Amniotic stem cell (primary cell): ENCODE measurements around the gene XAGE2.
A peak's percentile ranks its signal among the peaks of the same experiment; 100 is the strongest.
"Not testable (repeated sequence)": the region's sequence is repeated elsewhere in the genome, so short reads cannot be mapped to it uniquely, and the experiment has no call there.

Source experiments
- DNase-seq: peaks from one replicate; lab custom pipeline; 2025; lab: John Stamatoyannopoulos, UW

Gene XAGE2, protein sequence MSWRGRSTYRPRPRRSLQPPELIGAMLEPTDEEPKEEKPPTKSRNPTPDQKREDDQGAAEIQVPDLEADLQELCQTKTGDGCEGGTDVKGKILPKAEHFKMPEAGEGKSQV

DNA sequence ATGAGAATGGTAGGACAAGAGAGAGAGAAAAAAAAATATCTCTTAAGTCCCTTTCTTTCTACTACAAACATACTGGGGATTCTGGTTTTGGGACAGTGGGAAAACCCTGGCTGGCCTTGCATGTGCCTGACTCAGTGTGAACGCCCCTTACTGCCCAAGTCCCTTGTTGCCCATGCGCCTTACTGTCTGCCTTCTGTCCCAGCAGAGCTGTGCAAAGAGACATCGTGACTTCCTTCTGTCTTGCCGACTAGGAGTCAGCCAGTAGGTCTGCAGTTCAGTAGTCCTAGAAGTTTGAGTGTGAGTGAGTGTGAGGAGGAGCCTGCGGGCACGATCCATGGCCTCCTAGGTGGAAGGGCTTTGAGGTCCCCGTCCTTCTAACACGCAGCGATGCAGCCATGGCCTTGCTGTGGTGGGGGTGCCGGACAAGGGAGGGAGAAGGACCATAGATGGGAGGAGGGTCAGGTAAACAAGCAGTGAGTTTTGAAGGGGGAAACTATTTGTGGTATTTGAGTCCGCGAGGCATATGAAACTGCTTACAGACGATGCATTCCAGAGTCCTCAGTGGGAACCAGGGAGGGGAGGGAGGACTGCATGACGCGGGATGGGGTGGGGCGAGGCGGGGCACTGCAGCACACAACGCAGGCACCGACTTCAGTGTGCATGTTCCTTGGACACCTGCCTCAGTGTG, at the start of gene XAGE2:
XAGE2 (plus strand) TSS at position 654 of the 688 bp plus-strand sequence. CDS start 994 bp downstream, outside the sequence.
- DNase-seq = no peak

DNA sequence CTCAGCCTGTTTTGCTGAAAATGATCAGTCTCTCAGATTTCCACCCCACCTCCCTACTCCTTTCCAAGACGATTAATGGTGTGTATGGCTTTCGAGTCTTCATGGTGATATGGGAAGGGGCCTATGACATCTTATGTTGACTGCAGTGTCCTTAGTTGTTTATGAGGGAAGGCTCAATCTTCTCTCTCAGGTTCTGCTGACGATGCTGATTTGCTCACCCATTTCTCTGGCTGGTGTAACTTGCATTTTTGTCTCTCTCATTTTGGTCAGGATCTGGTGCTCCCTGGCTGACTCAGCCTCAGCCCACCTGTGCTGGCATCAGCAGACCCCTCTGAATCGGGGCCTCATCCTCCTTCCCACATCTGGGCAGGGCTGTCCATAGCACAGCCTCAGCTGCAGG, 31.4 kb upstream of the XAGE2 start:
- DNase-seq = no peak

DNA sequence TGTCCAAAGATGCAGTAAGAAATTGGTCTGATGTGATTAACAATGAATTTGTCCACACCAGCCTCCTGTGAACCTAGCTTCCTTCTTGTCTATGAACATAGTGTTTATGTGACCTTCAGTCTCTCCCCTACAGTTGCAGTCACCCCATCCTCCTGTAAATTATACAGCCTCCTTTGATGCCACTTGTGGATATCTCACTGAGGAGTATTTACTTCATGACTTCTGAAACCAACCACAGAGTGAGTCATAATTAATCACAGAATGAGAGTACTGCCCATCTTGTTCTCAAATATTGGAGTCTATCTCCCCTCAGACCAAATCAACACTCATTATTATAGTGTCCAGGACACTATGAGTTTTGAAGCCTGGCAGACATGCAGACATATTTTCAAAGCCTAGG, 27.3 kb upstream of the XAGE2 start:
- DNase-seq = no peak

DNA sequence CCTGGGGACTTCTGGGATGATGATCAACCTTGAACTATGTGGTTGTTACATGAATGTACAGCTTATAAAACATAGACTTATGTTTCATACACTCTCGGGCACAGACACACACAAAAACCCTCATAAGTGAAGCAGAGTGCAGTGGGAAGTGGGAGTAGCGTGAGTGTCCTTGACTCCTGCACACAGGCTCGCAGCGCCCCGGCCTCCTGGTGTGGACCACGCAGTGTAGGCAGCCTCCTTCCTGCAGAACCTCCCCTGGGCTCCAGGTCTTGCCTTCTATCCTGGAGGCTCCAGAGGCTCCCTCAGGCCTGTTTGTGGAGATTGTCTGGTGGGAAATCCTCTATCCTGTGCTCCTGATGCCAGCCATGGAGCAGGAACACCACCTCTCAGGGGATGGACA, 25.7 kb upstream of the XAGE2 start:
- DNase-seq = not testable (repeated sequence)

DNA sequence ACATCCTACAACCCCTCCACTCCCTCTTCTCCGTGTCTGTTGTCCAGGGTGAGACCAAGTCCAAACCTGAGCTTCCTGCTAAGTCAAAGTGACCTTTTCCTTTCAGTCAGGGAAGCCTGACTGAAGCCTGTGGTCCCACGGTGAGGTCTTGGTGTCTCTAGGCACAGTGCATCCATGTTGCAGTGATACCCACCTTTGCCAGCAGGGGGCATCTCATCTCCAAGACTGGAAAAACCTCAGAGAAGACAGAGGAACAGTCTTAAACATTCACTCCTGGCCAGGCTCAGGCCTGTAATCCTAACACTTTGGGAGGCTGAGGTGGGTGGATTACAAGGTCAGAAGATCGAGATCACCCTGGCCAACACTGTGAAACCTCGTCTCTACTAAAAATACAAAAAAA, 23.4 kb upstream of the XAGE2 start:
- DNase-seq = not testable (repeated sequence)

DNA sequence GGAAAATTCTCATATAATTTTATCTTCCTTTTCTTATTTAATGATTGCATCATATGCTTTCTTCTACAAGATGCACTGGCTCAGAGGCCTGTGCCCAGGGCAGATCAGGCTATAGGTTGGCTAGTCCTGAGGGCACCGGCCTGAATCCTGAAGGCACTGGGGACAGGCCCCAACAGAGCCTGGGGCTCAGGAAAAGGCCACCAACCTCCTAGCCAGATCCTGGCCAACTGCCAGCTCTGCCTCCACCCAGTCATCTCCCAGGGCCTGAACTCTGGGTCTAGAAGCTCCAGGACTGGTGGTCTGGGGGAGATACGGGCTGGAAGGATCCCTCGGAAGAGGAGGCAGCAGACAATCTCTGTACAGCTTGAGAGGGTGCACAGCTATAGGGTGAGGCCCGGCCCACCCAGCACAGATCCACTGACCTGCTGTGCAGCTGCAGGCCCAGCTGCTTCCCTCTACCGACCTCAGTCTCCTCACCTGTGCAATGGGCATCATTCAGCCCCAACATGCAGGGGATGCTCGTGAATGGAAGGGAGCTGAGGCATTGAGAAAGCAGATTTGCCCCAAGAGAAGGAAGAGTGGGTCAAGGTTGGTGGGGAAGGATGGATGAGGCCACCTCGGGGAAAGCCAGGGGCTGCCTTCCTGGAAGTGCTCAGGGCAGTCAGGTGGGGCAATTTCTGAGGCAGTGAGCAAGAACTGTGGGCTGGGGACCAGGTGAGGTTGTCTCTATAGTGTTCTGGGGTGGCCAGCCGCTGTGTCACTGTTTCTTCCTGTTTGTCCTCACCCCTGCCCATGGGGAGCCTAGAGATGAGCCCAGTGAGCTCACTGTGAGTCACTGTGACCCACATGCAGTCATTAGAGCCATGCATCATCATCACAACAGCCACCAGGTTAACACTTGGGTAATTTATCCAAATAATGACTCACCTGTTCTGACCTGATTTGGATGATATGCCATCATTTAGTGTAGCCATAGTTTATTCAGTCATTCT, 22.4 kb upstream of the XAGE2 start:
- DNase-seq = no peak

DNA sequence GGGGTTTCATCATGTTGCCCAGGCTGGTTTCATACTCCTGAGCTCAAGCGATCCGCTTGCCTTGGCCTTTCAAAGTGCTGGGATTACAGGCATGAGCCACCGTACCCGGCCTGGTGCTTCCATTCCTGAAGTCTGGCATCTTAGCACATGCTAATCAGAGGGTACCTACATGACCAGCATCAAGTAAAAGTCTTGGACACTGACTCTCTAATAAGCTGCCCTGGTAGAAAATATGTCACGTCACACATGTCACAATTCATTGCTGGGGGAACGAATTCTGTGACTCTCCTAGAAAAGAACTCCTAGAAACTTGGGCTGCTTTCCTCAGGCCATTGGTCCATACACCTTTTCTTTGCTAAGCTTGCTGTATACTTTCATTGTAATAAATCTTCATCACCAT, 19.1 kb upstream of the XAGE2 start:
- DNase-seq = no peak

DNA sequence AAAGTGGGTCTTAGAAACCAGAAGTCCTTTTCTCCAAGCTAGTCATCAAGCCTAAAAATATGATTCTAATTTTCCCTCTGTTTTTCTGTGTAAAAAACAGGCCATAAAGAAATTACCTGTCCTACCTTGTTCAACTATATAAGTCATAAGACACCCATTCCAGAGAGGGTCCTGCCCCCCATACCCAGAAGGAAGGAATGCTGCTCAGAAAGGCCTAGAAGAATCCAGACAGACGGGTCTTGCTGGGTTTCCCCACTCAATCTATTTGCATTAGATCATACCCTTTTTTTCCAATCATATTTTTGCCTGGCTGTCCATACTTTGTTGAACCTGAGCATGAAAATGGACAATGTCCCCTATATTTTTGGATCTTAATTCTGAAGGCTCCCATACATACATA, 16.3 kb upstream of the XAGE2 start:
- DNase-seq = no peak

DNA sequence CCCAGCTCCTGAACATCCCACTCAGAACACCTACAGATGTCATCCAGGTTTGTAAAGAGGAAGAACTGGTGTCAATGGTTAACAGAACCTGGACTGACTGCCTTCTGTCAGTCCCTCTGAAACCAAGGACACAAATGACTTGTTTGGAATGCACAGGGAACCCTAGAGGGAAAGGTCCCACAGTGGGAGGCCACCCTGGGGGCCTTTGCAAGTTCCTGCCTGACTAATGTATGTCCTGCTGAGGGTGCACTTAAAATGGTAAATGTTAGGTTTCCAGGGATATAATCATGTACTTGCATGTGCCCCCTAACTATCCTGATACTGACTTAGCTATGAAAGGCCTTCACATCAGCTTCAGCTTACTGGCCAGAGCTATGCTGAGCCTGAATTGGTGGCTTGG, 15.0 kb upstream of the XAGE2 start:
- no peak for DNase-seq

DNA sequence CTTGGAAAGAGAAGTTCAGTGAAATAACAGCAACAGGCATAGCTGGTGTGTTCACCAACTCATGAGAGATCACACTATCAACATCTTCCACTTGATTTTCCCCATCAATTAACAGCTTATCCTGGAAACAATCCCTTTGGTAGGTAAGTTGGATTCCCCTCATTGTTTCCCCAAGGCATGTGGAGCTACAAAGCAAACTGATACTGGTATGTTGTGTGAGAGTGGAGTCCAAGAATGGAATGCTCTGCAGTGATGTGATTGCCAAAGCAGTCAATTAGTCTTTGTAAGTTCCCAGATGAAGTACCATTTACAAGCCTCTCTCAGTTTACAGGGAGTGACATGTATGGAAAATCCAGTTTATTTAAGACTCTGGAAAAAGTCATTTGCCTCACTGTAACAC, 13.7 kb upstream of the XAGE2 start:
- no peak for DNase-seq

DNA sequence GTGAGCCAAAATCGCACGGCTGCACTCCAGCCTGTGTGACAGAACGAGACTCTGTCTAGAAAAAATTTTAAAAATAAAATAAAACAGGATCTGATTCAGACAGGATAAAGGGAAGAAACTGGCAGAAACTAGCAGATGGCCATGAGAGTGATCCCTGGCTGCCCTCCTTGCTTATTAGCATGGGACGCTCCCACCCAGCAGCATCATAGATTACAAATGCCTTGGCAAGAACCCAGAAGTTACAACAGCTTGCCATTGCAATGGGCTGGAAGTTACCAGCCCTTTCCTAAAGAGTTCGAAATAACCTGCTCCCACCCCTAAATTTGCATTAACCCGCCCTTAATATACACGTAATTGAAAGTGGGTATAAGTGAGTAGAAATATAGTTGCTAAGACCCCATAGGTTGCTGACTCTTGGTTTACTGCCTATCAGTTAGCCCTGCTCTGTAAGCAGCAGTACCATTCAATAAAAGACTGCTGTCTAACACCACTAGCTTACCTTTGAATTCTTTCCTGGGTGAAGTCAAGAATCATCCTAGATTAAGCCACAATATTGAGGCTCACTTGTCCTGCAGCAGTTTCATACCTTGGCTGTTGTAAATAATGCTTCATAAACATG, 9.1 kb upstream of the XAGE2 start:
- no peak for DNase-seq

DNA sequence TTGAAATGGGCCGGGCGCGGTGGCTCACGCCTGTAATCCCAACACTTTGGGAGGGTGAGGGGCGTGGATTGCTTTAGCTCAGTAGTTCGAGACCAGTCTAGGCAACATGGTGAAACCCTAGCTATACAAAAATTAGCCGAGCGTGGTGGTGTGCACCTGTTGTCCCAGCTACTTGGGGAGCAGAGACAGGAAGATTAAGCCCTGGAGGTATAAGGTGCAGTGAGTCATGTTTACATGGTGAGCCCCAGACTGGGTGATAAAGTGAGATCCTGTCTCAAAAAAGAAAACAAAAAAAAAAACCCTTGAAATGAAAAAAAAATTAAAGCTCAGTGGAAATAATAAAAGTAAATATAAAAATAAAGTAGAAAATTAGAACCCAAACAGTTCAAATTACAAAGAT, 6.9 kb upstream of the XAGE2 start:
- no peak for DNase-seq

DNA sequence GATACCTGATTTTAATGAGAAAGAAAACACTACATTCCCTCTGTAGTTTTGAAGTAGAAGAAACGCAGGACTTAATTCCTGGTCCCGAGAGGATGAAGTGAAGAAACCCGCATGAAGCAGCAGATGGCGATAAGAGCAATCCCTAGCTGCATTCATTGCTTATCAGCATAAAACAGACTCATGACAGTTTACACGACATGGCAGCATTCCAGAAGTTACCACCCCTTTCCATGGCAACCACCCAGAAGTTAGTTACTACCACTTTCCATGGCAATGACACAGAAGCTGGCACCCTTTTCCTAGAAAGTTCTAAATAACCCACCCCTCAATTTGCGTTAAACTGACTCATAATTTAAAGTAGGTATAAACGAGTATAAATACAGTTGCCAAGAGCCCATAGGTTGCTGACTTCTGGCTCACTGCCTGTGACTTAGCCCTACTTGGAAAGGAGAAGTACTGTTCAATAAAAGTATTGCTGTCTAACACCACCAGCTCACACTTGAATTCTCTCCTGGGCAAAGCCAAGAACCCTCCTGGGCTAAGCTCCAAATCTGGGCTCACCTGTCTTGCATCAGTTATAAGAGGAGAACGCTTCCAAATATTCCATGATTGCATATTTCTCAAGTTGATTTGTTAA, 5.5 kb upstream of the XAGE2 start:
- no peak for DNase-seq

DNA sequence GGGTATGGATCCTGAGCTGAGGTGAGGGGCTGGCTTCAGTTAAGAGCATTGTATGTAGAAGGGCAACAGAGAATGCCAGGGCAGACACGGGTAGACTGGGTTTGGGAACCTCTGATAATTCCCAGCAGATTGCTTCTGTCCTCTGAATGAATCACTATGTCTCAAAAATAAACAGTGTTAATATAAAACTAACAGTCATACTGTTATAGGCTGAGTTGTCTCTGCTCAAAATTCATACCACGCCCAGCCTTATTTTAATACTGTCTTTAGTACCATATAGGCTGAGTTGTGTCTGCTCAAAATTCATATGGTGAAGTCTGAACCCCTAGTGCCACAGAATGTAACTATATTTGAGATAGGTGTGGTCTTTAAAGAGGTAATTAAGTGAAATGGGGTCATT, 10.0 kb downstream of the XAGE2 start:
- DNase-seq = no peak

DNA sequence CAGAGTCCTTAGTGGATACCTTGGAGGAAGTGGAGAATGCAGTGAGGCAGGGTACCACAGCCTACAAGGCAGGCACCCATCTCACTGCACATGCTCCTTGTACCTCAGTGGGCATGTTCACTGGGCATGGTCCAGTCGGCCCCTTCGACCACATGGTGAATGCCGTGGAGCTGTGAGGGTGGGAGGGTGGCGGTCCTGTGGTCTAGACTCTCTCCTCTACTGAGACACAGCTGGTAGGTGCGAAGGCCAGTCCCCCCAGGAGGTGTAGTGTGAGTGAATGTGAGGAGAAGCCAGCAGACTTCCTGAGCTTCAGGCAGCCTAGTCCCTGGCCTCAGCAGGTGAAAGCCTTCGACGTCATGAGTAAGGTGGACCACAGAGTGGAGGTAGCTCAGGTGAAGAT, 12.2 kb downstream of the XAGE2 start:
- no peak for DNase-seq

DNA sequence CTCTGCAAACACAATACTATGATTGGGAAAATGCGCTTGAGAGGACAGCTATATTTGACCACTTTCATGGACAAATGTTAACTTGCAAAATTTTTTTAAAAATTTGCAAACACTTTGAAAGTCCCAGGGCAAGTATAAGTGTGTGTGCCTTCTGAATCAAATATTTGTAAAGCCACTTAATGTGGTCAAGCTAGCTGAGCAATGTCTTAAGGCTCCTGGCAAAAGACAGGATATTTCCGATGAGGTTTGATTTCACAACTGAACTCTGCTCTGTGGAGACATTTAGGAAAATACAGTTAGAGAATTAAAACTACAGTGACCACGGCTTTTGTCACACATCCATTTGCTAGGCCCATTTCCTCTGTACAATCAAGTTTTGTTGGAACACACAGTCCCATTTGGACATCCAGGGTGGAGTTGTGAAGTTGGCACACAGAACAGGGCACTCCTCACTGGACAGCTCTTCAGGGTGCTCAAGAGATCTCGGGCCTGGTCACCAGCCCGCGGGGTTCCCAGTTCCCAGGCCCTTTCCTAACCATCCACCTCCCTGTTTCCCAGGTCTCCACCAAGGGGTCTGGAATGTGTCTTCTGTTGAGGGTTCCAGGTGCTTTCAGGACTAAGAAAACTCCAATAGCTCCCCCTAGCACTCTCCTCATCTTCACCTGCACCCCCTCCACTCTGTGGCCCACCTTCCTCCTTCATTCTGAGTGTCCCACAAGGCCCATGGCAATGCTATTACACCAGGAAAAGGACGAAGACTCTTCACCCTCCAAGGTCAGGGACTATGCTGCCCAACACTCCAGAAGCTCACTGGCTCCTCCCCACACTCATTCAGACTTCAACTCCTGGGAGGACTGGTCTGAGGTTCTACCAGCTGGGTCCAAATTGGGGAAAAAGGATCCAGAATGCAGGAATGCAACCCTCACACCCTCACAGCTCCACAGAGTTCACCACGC, 41.9 kb downstream of the XAGE2 start:
- no peak for DNase-seq

DNA sequence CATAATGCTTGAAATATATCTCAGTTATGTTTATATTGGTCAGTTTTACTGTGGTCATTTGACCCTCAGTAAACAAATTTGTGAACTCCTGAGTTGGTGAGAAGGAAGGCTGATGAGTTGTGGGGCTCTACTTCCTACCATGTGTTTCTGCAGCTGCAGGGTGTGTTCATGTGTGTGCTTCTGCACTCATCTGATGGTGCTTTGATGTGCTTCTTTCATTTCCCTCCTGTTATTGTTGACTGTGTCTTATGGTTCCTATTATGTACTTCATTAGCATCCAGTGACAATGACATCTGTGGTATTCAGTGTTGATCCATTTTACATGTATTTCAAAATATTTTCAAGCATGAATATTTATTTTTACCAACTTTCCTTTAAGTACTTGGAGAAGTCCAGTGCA, 46.5 kb downstream of the XAGE2 start:
- DNase-seq = no peak

DNA sequence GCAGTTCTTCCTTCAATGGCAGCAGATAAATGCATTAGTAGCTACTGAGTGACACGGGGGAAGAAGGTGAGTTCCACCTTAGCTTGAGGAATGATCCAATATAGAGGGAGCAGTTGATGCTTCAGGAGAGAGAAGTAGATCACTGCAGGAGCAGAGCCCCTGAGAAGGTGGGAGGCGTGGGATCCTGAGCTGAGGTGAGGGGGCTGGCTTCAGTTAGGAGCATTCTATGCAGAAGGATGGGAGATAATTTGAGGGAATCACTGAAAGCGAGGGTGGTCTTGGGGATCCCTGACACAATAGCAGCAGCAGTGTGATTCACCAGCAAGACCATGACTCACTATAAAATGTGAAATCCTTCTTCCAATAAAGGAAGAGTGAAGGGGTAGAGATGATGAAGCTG, 48.0 kb downstream of the XAGE2 start:
- no peak for DNase-seq

DNA sequence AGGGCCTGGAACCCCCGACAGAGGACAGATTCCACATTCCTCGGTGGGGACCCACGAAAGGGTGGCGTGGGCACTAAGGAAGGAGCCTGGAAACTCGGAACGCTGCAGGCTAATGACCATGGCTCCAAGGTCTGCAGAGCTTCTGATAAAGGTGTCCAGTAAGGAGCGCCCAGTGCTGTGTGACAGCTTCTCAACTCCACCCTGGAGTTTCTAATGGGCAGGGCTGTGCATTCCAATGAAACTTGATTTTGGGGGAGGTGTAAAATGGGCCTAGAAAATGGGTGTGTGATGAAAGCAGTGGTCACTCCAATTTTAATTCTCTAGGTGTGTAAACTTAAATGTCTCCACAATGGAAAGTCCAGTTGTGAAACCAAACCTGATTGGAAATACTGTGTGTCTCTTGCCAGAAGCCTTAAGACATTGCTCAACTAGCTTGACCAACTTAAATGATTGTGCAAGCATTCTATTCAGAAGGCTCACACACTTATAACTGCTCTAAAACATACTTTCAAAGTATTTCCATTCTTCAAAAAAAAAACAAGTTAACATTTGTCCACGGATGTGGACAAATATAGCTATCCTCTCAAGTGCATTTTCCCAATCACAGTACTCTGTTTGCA, 52.1 kb downstream of the XAGE2 start:
- DNase-seq = no peak

DNA sequence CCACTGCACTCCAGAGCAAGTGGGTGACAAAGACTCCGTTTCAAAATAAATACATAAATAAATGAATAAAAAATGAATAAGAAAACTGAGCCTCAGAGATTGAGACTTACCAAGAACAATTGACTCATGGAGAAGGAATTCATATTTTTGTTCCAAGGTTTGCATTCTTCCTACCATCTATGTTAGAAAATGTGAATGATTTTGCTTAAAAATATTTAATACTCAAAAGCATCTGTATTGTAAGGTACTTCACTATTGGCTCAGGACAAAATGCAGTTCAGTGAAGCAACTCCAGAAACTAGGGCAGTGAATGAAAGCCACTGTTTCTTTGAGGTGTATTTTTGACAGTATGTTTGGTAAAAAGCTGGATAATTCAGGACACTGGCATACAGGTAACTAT, 54.1 kb downstream of the XAGE2 start:
- DNase-seq = peak; percentile 35
